ENCODE results near the gene CDH15. TPM values are rescaled to one million over a fixed set of nuclear protein-coding genes. Genes with fewer than 3 reads are reported as not detected.

The CDH15 gene
- total and polyA plus RNA-seq, 2 of the 13 experiments (the other 11 are each of a cell fraction or from before 2014, with no cell fraction given), result 0.74 to 2.2 TPM

DNA sequence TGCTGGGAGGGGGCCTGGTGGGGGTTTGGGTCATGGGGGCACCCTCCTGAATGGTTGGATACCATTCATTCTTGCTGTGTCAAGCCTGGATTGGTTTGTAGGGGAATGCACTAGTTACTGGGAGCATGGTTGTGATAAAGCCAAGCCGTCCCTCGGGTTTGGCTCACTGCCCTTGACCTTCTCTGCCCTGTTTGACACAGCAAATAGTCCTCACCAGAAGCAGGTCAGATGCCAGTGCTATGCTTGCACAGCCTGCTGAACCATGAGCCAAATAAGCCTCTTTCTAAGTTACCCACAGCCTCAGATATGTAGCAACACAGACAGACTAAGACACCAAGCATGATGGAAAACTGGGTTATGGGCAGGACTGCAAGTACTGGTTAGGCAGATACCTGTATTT, 60.6 kb downstream of the CDH15 start (continued):
- 0 out of 2 replicates have a peak, but pooled peaks have one; percentile 47 for TF ChIP-seq HMG20B (CRISPR knock-in tag; conservative IDR thresholded peaks at IDR 0.05)
- no peak for TF ChIP-seq ZNF101 (CRISPR knock-in tag; IDR thresholded peaks at IDR 0.05; ENCODE audit: borderline replicate concordance, low read depth)
- TF ChIP-seq HMG20A (CRISPR knock-in tag; IDR thresholded peaks at IDR 0.05; ENCODE audit: borderline replicate concordance), result peak; percentile 70; the same call in 1 of the 2 replicates
- TF ChIP-seq ZNF607 (CRISPR knock-in tag; IDR thresholded peaks at IDR 0.05; ENCODE audit: borderline replicate concordance), result 0 out of 2 replicates have a peak, but pooled peaks have one; percentile 43
- TF ChIP-seq ZNF891 (CRISPR knock-in tag; IDR thresholded peaks at IDR 0.05), result no peak
- TF ChIP-seq SMAD3 (CRISPR knock-in tag; IDR thresholded peaks at IDR 0.05), result peak; percentile 71; the same call in 1 of the 2 replicates
- TF ChIP-seq ZNF720 (CRISPR knock-in tag; IDR thresholded peaks at IDR 0.05), result no peak
- peak; percentile 39; the same call in 1 of the 2 replicates for TF ChIP-seq ZNF12 (CRISPR knock-in tag; IDR thresholded peaks at IDR 0.05)
- peak; percentile 81; the same call in 1 of the 2 replicates for TF ChIP-seq AKAP8 (CRISPR knock-in tag; IDR thresholded peaks at IDR 0.05)
- TF ChIP-seq SMYD3 (CRISPR knock-in tag; IDR thresholded peaks at IDR 0.05), result no peak
- TF ChIP-seq, protein P1, sequence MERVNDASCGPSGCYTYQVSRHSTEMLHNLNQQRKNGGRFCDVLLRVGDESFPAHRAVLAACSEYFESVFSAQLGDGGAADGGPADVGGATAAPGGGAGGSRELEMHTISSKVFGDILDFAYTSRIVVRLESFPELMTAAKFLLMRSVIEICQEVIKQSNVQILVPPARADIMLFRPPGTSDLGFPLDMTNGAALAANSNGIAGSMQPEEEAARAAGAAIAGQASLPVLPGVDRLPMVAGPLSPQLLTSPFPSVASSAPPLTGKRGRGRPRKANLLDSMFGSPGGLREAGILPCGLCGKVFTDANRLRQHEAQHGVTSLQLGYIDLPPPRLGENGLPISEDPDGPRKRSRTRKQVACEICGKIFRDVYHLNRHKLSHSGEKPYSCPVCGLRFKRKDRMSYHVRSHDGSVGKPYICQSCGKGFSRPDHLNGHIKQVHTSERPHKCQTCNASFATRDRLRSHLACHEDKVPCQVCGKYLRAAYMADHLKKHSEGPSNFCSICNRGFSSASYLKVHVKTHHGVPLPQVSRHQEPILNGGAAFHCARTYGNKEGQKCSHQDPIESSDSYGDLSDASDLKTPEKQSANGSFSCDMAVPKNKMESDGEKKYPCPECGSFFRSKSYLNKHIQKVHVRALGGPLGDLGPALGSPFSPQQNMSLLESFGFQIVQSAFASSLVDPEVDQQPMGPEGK (CRISPR knock-in tag; IDR thresholded peaks at IDR 0.05), result peak; percentile 89
- TF ChIP-seq, protein P2, sequence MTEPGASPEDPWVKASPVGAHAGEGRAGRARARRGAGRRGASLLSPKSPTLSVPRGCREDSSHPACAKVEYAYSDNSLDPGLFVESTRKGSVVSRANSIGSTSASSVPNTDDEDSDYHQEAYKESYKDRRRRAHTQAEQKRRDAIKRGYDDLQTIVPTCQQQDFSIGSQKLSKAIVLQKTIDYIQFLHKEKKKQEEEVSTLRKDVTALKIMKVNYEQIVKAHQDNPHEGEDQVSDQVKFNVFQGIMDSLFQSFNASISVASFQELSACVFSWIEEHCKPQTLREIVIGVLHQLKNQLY (CRISPR knock-in tag; IDR thresholded peaks at IDR 0.05), result 0 out of 2 replicates have a peak, but pooled peaks have one; percentile 35
- no peak for TF ChIP-seq ETV5 (CRISPR knock-in tag; IDR thresholded peaks at IDR 0.05; ENCODE audit: borderline replicate concordance)
- TF ChIP-seq, protein P3, sequence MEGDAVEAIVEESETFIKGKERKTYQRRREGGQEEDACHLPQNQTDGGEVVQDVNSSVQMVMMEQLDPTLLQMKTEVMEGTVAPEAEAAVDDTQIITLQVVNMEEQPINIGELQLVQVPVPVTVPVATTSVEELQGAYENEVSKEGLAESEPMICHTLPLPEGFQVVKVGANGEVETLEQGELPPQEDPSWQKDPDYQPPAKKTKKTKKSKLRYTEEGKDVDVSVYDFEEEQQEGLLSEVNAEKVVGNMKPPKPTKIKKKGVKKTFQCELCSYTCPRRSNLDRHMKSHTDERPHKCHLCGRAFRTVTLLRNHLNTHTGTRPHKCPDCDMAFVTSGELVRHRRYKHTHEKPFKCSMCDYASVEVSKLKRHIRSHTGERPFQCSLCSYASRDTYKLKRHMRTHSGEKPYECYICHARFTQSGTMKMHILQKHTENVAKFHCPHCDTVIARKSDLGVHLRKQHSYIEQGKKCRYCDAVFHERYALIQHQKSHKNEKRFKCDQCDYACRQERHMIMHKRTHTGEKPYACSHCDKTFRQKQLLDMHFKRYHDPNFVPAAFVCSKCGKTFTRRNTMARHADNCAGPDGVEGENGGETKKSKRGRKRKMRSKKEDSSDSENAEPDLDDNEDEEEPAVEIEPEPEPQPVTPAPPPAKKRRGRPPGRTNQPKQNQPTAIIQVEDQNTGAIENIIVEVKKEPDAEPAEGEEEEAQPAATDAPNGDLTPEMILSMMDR (CRISPR knock-in tag; IDR thresholded peaks at IDR 0.05), result peak; percentile 27; the same call in 1 of the 2 replicates
- TF ChIP-seq, protein P4, sequence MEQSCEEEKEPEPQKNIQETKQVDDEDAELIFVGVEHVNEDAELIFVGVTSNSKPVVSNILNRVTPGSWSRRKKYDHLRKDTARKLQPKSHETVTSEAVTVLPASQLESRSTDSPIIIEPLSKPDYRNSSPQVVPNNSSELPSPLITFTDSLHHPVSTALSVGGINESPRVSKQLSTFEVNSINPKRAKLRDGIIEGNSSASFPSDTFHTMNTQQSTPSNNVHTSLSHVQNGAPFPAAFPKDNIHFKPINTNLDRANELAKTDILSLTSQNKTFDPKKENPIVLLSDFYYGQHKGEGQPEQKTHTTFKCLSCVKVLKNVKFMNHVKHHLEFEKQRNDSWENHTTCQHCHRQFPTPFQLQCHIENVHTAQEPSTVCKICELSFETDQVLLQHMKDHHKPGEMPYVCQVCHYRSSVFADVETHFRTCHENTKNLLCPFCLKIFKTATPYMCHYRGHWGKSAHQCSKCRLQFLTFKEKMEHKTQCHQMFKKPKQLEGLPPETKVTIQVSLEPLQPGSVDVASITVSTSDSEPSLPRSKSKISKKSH (CRISPR knock-in tag; IDR thresholded peaks at IDR 0.05; ENCODE audit: borderline replicate concordance), result peak; percentile 38; the same call in 1 of the 2 replicates
- no peak for TF ChIP-seq SRY (CRISPR knock-in tag; IDR thresholded peaks at IDR 0.05)
- peak; percentile 81 for TF ChIP-seq TARDBP (CRISPR knock-in tag; IDR thresholded peaks at IDR 0.05)
- TF ChIP-seq GABPB1 (CRISPR knock-in tag; IDR thresholded peaks at IDR 0.05), result no peak
- TF ChIP-seq, protein P5, sequence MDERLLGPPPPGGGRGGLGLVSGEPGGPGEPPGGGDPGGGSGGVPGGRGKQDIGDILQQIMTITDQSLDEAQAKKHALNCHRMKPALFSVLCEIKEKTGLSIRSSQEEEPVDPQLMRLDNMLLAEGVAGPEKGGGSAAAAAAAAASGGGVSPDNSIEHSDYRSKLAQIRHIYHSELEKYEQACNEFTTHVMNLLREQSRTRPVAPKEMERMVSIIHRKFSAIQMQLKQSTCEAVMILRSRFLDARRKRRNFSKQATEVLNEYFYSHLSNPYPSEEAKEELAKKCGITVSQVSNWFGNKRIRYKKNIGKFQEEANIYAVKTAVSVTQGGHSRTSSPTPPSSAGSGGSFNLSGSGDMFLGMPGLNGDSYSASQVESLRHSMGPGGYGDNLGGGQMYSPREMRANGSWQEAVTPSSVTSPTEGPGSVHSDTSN (CRISPR knock-in tag; IDR thresholded peaks at IDR 0.05), result no peak
